CD4-positive, CD25-positive, alpha-beta regulatory T cell (primary cell): ENCODE measurements around the gene DES. TPM values are rescaled to one million over a fixed set of nuclear protein-coding genes. Genes with fewer than 3 reads are reported as not detected.

Experiments
- ATAC-seq, 2 donors: fragments of 150-1000 bp; cut with Tn5 transposase; one replicate each; pipeline ENCODE4 v1.10.0; 2021; ENCODE audit warnings: low read depth in 2 of 2, moderate number of reproducible peaks in 2 of 2, moderate library complexity in 1 of 2
- DNase-seq, 3 donors: peaks; one replicate each; pipeline versions ENCODE4 v3.0.0 to v3.0.0-alpha.2; 2012 to 2022; ENCODE audit warnings: mixed read lengths in 1 of 3
- H3K27ac ChIP-seq: one replicate; pipeline ENCODE4 v1.7.0; 2013; ENCODE audit warnings: mild to moderate bottlenecking, low read length; ENCODE audit not compliant: insufficient read depth, poor library complexity, severe bottlenecking
- H3K27me3 ChIP-seq: one replicate; pipeline ENCODE4 v1.7.0; 2013; ENCODE audit warnings: low read length; ENCODE audit not compliant: control insufficient read depth, insufficient read depth
- H3K36me3 ChIP-seq: one replicate; pipeline ENCODE4 v1.7.0; 2013; ENCODE audit warnings: mild to moderate bottlenecking, low read length, moderate library complexity; ENCODE audit not compliant: control insufficient read depth, insufficient read depth
- H3K4me1 ChIP-seq: 2 replicates; pipeline ENCODE4 v1.7.0; 2013; ENCODE audit warnings: mild to moderate bottlenecking, low read length; ENCODE audit not compliant: insufficient read depth, control insufficient read depth, poor library complexity, severe bottlenecking
- H3K4me3 ChIP-seq: one replicate; pipeline ENCODE4 v1.7.0; 2013; ENCODE audit warnings: low read depth, mild to moderate bottlenecking, low read length, moderate library complexity
- H3K9me3 ChIP-seq, 2 experiments: 1 replicate in 1 of 2; 2 replicates in 1 of 2; pipeline ENCODE4 v1.7.0; 2013; ENCODE audit warnings: low read length in 2 of 2, mild to moderate bottlenecking in 1 of 2, moderate library complexity in 1 of 2; ENCODE audit not compliant: control insufficient read depth in 2 of 2
- H3K27ac Mint-ChIP-seq, 3 donors: one replicate each; pipeline ENCODE4 v1.8.0; 2020 to 2022; ENCODE audit warnings: mild to moderate bottlenecking in 3 of 3, mixed read lengths in 3 of 3, moderate library complexity in 2 of 3
- H3K27me3 Mint-ChIP-seq: one replicate; pipeline ENCODE4 v1.8.0; 2022; ENCODE audit warnings: mild to moderate bottlenecking, mixed read lengths
- H3K36me3 Mint-ChIP-seq: one replicate; pipeline ENCODE4 v1.8.0; 2020; ENCODE audit warnings: mixed read lengths
- H3K4me1 Mint-ChIP-seq, 4 donors: one replicate each; pipeline ENCODE4 v1.8.0; 2020 to 2022; ENCODE audit warnings: mixed read lengths in 4 of 4, mild to moderate bottlenecking in 1 of 4
- H3K4me3 Mint-ChIP-seq, 4 donors: one replicate each; pipeline ENCODE4 v1.8.0; 2020 to 2022; ENCODE audit warnings: mild to moderate bottlenecking in 4 of 4, mixed read lengths in 4 of 4, moderate library complexity in 3 of 4
- H3K9me3 Mint-ChIP-seq, 7 donors: one replicate each; pipeline ENCODE4 v1.8.0; 2020 to 2022; ENCODE audit warnings: mixed read lengths in 7 of 7, mild to moderate bottlenecking in 3 of 7, moderate library complexity in 2 of 7
- polyA plus RNA-seq, 4 donors: library from polyadenylated mRNA; unstranded; fragments of 300-500 nt; fragmentation: Illumina TruSeq; gene quantifications; one replicate each; pipeline ENCODE4 v1.2.3, GENCODE V29; 2021
- total RNA-seq: library from RNA; stranded (reverse); gene quantifications from one replicate; pipeline ENCODE4 v1.2.3, GENCODE V29; 2022

The DES gene
- total and polyA plus RNA-seq, 5 donors from 2014 or later: not detected

- Mint-ChIP-seq H3K27me3 (peaks cover 57% of the 10 kb centered on the region), H3K9me3 (peaks cover 0 to 6% (median 0%) of the 10 kb centered on the region in 7 donors), H3K4me1 (peaks cover 0 to 20% (median 2%) of the 10 kb centered on the region in 4 donors), H3K36me3 (no peaks in the 10 kb centered on the region), H3K4me3 (peak overlapping the region in 1 of 4 donors; percentile 11), H3K27ac (no peak overlapping the region)
- ATAC-seq (no peak), DNase-seq (no peak)
- Histone ChIP-seq H3K4me1 (peaks cover 10% of the 10 kb centered on the region), H3K36me3 (no peaks in the 10 kb centered on the region), H3K27ac (no peak overlapping the region), H3K27me3 (peaks cover 7% of the 10 kb centered on the region), H3K4me3 (no peak overlapping the region), H3K9me3 (no peaks in the 10 kb centered on the region)
Measured at GRCh38 chr2:219444566-219445091, 26.5 kb downstream of the DES start.

DNA sequence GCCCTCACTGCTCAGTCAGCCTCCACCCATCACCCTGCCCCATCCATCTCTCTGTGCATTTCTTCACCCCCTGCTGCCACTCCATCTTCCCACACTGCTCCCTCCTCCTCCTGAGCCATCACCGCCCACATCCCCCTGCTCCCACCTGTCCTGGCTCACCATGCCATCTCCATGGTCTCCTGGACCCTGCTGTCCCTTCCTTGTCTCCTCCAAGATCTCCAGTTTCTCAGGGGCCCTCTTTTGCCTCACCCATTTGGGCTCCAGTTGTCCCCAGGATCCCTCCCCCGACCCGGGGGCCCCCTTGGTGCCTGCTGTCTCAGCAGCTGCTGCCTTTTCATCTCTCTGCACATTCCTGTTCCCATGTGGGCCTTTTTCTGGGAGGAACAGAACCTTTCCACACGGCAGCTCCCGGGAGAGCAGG is 27.1 kb downstream of the DES start:
- peaks cover 10% of the 10 kb centered on the region for H3K4me1 ChIP-seq
- Mint-ChIP-seq H3K4me3 (no peak overlapping the region), H3K4me1 (peaks cover 0 to 22% (median 2%) of the 10 kb centered on the region in 4 donors), H3K9me3 (peaks cover 0 to 7% (median 0%) of the 10 kb centered on the region in 7 donors), H3K27ac (no peak overlapping the region), H3K36me3 (no peaks in the 10 kb centered on the region), H3K27me3 (peaks cover 60% of the 10 kb centered on the region)
- DNase-seq: no peak
- H3K4me3 ChIP-seq: no peak overlapping the region
- H3K9me3 ChIP-seq: no peaks in the 10 kb centered on the region
- no peak overlapping the region for H3K27ac ChIP-seq
- H3K36me3 ChIP-seq: no peaks in the 10 kb centered on the region
- peaks cover 7% of the 10 kb centered on the region for H3K27me3 ChIP-seq
- no peak for ATAC-seq

- no peak for ATAC-seq
- no peak overlapping the region for H3K4me3 Mint-ChIP-seq
Measured at GRCh38 chr2:219446101-219446504, 27.9 kb downstream of the DES start.

GRCh38 chr2:219446689-219447088 is 28.5 kb downstream of the DES start:
- H3K4me1 Mint-ChIP-seq: peaks cover 0 to 14% (median 0%) of the 10 kb centered on the region in 4 donors
- Histone ChIP-seq H3K4me3 (no peak overlapping the region), H3K27ac (no peak overlapping the region), H3K27me3 (no peaks in the 10 kb centered on the region), H3K36me3 (no peaks in the 10 kb centered on the region), H3K9me3 (no peaks in the 10 kb centered on the region), H3K4me1 (peaks cover 4% of the 10 kb centered on the region)
- no peak for ATAC-seq
- H3K27ac Mint-ChIP-seq: no peak overlapping the region
- no peaks in the 10 kb centered on the region for H3K36me3 Mint-ChIP-seq
- H3K27me3 Mint-ChIP-seq: peaks cover 54% of the 10 kb centered on the region
- no peak overlapping the region for H3K4me3 Mint-ChIP-seq
- peaks cover 0 to 2% (median 0%) of the 10 kb centered on the region in 7 donors for H3K9me3 Mint-ChIP-seq
- no peak for DNase-seq

More at GRCh38 chr2:219446101-219446504, 27.9 kb downstream of the DES start:
- Histone ChIP-seq H3K9me3 (no peaks in the 10 kb centered on the region), H3K27ac (no peak overlapping the region), H3K4me3 (no peak overlapping the region), H3K27me3 (peaks cover 1% of the 10 kb centered on the region), H3K36me3 (no peaks in the 10 kb centered on the region), H3K4me1 (peaks cover 10% of the 10 kb centered on the region)
- Mint-ChIP-seq H3K36me3 (no peaks in the 10 kb centered on the region), H3K27me3 (peaks cover 58% of the 10 kb centered on the region), H3K4me1 (peaks cover 0 to 18% (median 0%) of the 10 kb centered on the region in 4 donors), H3K9me3 (peaks cover 0 to 4% (median 0%) of the 10 kb centered on the region in 7 donors), H3K27ac (no peak overlapping the region)
- no peak for DNase-seq

GRCh38 chr2:219447242-219448098 is 29.3 kb downstream of the DES start:
- no peaks in the 10 kb centered on the region for H3K9me3 ChIP-seq
- H3K27me3 Mint-ChIP-seq: peaks cover 53% of the 10 kb centered on the region
- H3K36me3 Mint-ChIP-seq: no peaks in the 10 kb centered on the region
- H3K4me3 Mint-ChIP-seq: no peak overlapping the region
- no peak overlapping the region for H3K27ac Mint-ChIP-seq
- no peak for ATAC-seq
- H3K27ac ChIP-seq: no peak overlapping the region
- no peaks in the 10 kb centered on the region for H3K27me3 ChIP-seq
- H3K4me3 ChIP-seq: no peak overlapping the region
- H3K9me3 Mint-ChIP-seq: peaks cover 0 to 2% (median 0%) of the 10 kb centered on the region in 7 donors
- no peak for DNase-seq
- H3K4me1 ChIP-seq: peaks cover 4% of the 10 kb centered on the region
- H3K4me1 Mint-ChIP-seq: peaks cover 0 to 12% (median 0%) of the 10 kb centered on the region in 4 donors
- no peaks in the 10 kb centered on the region for H3K36me3 ChIP-seq

GRCh38 chr2:219448099-219448775 is 30.1 kb downstream of the DES start:
- H3K27ac Mint-ChIP-seq: no peak overlapping the region
- Histone ChIP-seq H3K27ac (no peak overlapping the region), H3K9me3 (no peaks in the 10 kb centered on the region), H3K4me3 (no peak overlapping the region), H3K4me1 (peaks cover 4% of the 10 kb centered on the region), H3K27me3 (no peaks in the 10 kb centered on the region), H3K36me3 (no peaks in the 10 kb centered on the region)
- DNase-seq: no peak
- peaks cover 0 to 2% (median 0%) of the 10 kb centered on the region in 7 donors for H3K9me3 Mint-ChIP-seq
- H3K27me3 Mint-ChIP-seq: peaks cover 53% of the 10 kb centered on the region
- H3K4me3 Mint-ChIP-seq: no peak overlapping the region
- H3K4me1 Mint-ChIP-seq: peaks cover 0 to 5% (median 0%) of the 10 kb centered on the region in 4 donors
- ATAC-seq: no peak
- no peaks in the 10 kb centered on the region for H3K36me3 Mint-ChIP-seq

- H3K36me3 ChIP-seq: no peaks in the 10 kb centered on the region
- no peak for DNase-seq
- no peaks in the 10 kb centered on the region for H3K27me3 ChIP-seq
- no peak overlapping the region for H3K27ac ChIP-seq
- Mint-ChIP-seq H3K9me3 (peaks cover 0 to 2% (median 0%) of the 10 kb centered on the region in 7 donors), H3K4me3 (no peak overlapping the region), H3K4me1 (peaks cover 0 to 5% (median 0%) of the 10 kb centered on the region in 4 donors), H3K27me3 (peaks cover 52% of the 10 kb centered on the region), H3K36me3 (no peaks in the 10 kb centered on the region), H3K27ac (no peak overlapping the region)
- H3K4me3 ChIP-seq: no peak overlapping the region
- H3K4me1 ChIP-seq: peaks cover 4% of the 10 kb centered on the region
- ATAC-seq: no peak
- H3K9me3 ChIP-seq: no peaks in the 10 kb centered on the region
Measured at GRCh38 chr2:219448776-219449341, 30.7 kb downstream of the DES start.
